GM12873 (cell line): ENCODE measurements around the gene STAM.

ENCODE experiments used
- TF ChIP-seq, protein P1 (sequence below): IDR thresholded peaks from 2 replicates; pipeline ENCODE4 v1.5.1; 2012; ENCODE audit warnings: low read depth, mild to moderate bottlenecking, moderate library complexity, low read length, control low read depth; ENCODE audit not compliant: insufficient read depth; ENCODE audit errors: missing control alignments

Gene STAM

GRCh38 chr10:17701301-17701700 lies 57.4 kb downstream of the STAM start:
- TF ChIP-seq, protein P1, sequence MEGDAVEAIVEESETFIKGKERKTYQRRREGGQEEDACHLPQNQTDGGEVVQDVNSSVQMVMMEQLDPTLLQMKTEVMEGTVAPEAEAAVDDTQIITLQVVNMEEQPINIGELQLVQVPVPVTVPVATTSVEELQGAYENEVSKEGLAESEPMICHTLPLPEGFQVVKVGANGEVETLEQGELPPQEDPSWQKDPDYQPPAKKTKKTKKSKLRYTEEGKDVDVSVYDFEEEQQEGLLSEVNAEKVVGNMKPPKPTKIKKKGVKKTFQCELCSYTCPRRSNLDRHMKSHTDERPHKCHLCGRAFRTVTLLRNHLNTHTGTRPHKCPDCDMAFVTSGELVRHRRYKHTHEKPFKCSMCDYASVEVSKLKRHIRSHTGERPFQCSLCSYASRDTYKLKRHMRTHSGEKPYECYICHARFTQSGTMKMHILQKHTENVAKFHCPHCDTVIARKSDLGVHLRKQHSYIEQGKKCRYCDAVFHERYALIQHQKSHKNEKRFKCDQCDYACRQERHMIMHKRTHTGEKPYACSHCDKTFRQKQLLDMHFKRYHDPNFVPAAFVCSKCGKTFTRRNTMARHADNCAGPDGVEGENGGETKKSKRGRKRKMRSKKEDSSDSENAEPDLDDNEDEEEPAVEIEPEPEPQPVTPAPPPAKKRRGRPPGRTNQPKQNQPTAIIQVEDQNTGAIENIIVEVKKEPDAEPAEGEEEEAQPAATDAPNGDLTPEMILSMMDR: no peak

DNA sequence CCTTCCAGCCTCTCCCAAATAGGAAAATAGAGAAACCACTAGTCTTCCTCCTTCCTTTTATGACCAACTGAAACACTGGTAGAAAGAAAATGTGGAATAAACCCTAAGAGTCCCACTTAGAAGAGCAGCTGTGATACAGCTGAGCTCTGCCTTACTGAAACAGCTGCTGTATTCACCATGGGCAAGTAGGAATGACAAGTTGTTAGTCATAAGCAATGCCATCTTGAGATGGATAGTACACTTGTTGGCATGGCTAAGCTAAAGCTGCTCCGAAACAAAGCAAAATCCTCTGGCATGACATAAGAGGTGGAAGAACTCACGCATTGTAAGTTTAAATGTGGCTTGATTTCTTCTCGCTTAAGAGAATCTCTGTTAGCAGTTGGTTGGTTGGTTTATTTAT lies 59.8 kb downstream of the STAM start:
- TF ChIP-seq, protein P1: no peak

DNA sequence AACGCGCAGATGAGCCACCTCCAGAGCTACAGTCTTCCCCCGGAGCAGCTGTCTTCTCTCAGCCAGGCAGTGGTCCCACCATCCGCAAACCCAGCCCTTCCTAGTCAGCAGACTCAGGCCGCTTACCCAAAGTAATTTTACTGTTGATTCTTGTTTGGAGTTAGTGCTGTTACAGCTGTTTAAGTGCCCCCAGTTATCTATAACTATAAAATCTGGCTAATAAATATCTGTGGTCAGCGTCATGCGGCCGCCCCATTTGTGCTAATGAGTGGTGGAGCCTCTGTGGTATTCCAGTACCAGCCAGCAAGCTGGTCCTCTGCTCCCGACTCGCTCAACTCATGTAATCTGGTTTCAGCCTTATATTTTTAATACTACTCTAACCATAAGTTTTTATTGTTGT lies 64.9 kb downstream of the STAM start:
- TF ChIP-seq, protein P1: no peak

- TF ChIP-seq, protein P1: no peak
Observed at GRCh38 chr10:17709492-17709891, 65.5 kb downstream of the STAM start.

GRCh38 chr10:17710181-17710580 lies 66.2 kb downstream of the STAM start:
- TF ChIP-seq, protein P1: no peak

DNA sequence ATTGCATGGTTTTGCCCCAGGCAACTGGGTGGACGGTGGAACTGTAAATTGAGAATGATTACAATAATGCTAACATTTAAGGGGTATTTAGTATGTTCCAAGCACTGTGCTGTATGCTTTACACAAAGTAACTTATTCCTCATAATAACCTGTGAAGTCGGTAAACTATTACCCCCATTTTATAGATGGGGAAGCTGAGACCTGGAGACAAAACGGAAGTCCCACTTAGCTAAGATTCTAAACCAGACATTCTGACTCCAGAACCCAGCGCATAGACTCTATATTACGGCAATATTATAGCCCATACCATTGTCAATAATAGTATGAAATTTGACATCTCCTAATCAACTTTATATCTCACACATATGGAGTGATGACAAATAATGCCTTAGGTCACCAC lies 68.1 kb downstream of the STAM start:
- TF ChIP-seq, protein P1: no peak

GRCh38 chr10:17712717-17713471 lies 68.9 kb downstream of the STAM start:
- TF ChIP-seq, protein P1: no peak
